A549 (cell line): ENCODE data around the gene CRIP3. TPM values are rescaled to one million over a fixed set of nuclear protein-coding genes. Genes with fewer than 3 reads are reported as not detected.

ENCODE experiments used
- ATAC-seq, 2 experiments: fragments of 200-7000 bp in 1 of 2; fragments of >200 bp in 1 of 2; cut with Nextera tagmentation in 1 of 2; cut with Tn5 transposase in 1 of 2; 3 replicates each; pipeline versions ENCODE4 v1.8.0 to v1.9.1; 2018 to 2020; ENCODE audit warnings: mild to moderate bottlenecking in 1 of 2, moderate library complexity in 1 of 2
- CTCF ChIA-PET: fragments of 300-600 bp; sonication (Branson Sonifier 250); formaldehyde crosslinking; extraction: SDS; loops from one replicate; lab custom pipeline; 2021; ENCODE audit warnings: antibody characterized with exemption, inconsistent platforms; lab: Yijun Ruan, JAX
- POLR2A ChIA-PET: fragments of 350-600 bp; formaldehyde crosslinking; extraction: SDS; loops from one replicate; lab custom pipeline; 2021; ENCODE audit warnings: antibody characterized with exemption, inconsistent platforms; lab: Yijun Ruan, JAX
- DNase-seq, 2 experiments: peaks; one replicate each; pipeline versions ENCODE4 v3.0.0 to v3.0.0-alpha.2; 2011 to 2016; ENCODE audit warnings: low read depth in 1 of 2, low spot score in 1 of 2
- FAIRE-seq: peaks from 2 replicates; lab custom pipeline; 2011; peaks lifted over from hg19 to GRCh38; lab: Jason Lieb, UNC
- H3K27ac ChIP-seq, 2 experiments: fragments of >200 bp; sonication (Bioruptor Twin); formaldehyde crosslinking; 3 replicates each; pipeline ENCODE4 v1.5.1; 2016 to 2017
- H3K4me1 ChIP-seq: fragments of >200 bp; sonication (Bioruptor Twin); formaldehyde crosslinking; 3 replicates; pipeline ENCODE4 v1.6.1; 2016
- H3K4me2 ChIP-seq: fragments of >200 bp; sonication (Bioruptor Twin); formaldehyde crosslinking; 3 replicates; pipeline ENCODE4 v1.6.1; 2016
- H3K4me3 ChIP-seq: fragments of >200 bp; sonication (Bioruptor Twin); formaldehyde crosslinking; 3 replicates; pipeline ENCODE4 v1.5.1; 2016
- H3K9me3 ChIP-seq: fragments of >200 bp; sonication (Bioruptor Twin); formaldehyde crosslinking; 3 replicates; pipeline ENCODE4 v1.6.1; 2016
- FOSB ChIP-seq: fragments of 250-450 bp; sonication (Bioruptor Pico); IDR thresholded peaks from 2 replicates; pipeline ENCODE4 v1.5.0; 2020; ENCODE audit warnings: mild to moderate bottlenecking, moderate library complexity
- FOSL2 ChIP-seq, 2 experiments: fragments of 450-650 bp in 1 of 2; fragments of >200 bp in 1 of 2; sonication (Bioruptor Twin) in 1 of 2; formaldehyde crosslinking; IDR thresholded peaks; 2 replicates each; pipeline versions ENCODE4 v1.5.0 to v1.6.1; 2016 to 2020; ENCODE audit warnings: mild to moderate bottlenecking in 1 of 2, moderate library complexity in 1 of 2
- MAZ ChIP-seq: fragments of 150-350 bp; IDR thresholded peaks from 2 replicates; pipeline ENCODE4 v1.6.1; 2014; ENCODE audit warnings: antibody characterized with exemption, low read depth, low read length, borderline replicate concordance
- NFE2L2 ChIP-seq: fragments of 150-350 bp; conservative IDR thresholded peaks from 2 replicates; pipeline ENCODE4 v1.6.1; 2014; ENCODE audit warnings: low read length
- POLR2AphosphoS2 ChIP-seq: conservative IDR thresholded peaks from 2 replicates; pipeline ENCODE4 v1.6.1; 2012; ENCODE audit warnings: low read length, improper control_type of control experiment, inconsistent platforms
- RCOR1 ChIP-seq: fragments of 150-350 bp; IDR thresholded peaks from 2 replicates; pipeline ENCODE4 v1.6.1; 2014; ENCODE audit warnings: antibody characterized with exemption, low read length, low read depth
- SMC3 ChIP-seq: fragments of >200 bp; sonication (Bioruptor Twin); formaldehyde crosslinking; IDR thresholded peaks from 3 replicates; pipeline ENCODE4 v1.6.1; 2018; ENCODE audit warnings: inconsistent platforms
- WGBS: methylation state at CpG from one replicate; pipeline ENCODE4 v1.1.6; 2017; ENCODE audit errors: missing lambda C conversion rate; 5-methylcytosine and 5-hydroxymethylcytosine counted together
- polyA plus RNA-seq, 4 experiments: library from polyadenylated mRNA; depleted of rRNA in 3 of 4; stranded (reverse); fragments of >200 nt; fragmentation: RNase III in 1 of 4; extraction: RNeasy Plus Mini Kit Qiagen cat#74134 plus additional on column Dnase treatment in 1 of 4; gene quantifications; 2 replicates in 3 of 4; 3 replicates in 1 of 4; pipeline ENCODE4 v1.2.3, GENCODE V29; 2011 to 2017
- TF ChIP-seq, protein P1 (sequence below): IDR thresholded peaks from 2 replicates; pipeline ENCODE4 v1.6.1; 2012
- TF ChIP-seq, protein P2 (sequence below): fragments of 250-450 bp; sonication (Bioruptor Pico); IDR thresholded peaks from 2 replicates; pipeline ENCODE4 v1.5.0; 2021; ENCODE audit warnings: mild to moderate bottlenecking, moderate library complexity, borderline replicate concordance
- TF ChIP-seq, protein P3 (sequence below): IDR thresholded peaks from 2 replicates; pipeline ENCODE4 v1.6.1; 2012
- TF ChIP-seq, protein P4 (sequence below): fragments of 200-600 bp; sonication (generic); IDR thresholded peaks from 2 replicates; pipeline ENCODE4 v1.6.1; 2016; ENCODE audit warnings: antibody characterized with exemption, mild to moderate bottlenecking, moderate library complexity
- TF ChIP-seq, protein P5 (sequence below): fragments of 150-350 bp; IDR thresholded peaks from 2 replicates; pipeline ENCODE4 v1.6.1; 2014; ENCODE audit warnings: low read depth, mild to moderate bottlenecking, low read length

CRIP3 gene
- polyA plus RNA-seq, 2 of the 4 experiments (the other 2 are of a cell fraction), result 1.3 to 2.8 TPM

DNA sequence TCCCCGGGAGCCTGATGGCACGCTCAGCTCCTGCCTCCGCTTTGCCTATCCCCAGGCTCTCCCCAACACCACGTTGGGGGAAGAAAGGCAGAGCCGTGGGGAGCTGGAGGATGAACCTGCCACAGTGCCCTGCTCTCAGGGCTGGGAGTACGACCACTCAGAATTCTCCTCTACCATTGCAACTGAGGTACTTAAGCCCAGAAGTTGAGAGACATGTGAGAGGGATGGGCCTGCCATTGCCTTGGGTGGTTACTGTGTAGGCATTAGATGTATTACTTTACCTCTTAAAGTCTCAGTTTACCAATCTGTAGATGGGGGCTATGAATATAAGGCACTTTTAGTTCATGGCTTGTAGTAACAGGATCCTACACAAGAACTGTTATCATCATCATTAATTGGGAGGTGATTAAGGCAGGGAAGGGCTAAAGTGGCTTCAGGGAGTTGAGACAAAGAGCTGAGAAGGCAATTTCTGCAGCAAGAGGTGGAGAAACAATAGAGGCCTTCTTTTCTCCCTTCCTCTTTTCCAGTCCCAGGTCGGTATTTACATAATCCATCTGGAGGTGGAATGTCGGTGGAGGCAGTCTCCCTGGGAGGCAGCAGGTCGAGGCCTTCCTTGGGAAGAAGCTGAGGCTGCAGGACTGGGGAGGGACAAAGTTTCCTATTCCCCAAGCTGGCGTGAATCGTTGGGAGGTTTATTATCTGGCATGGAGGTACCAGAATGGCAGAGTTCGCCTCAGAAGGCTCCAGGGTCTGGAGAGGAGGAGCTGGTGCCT, 9.9 kb downstream of the CRIP3 start:
- Histone ChIP-seq H3K4me1 (0 out of 3 replicates have a peak, but pooled peaks cover 3% of the 10 kb centered on the region), H3K9me3 (no peaks in the 10 kb centered on the region), H3K4me3 (no peak overlapping the region)
- FAIRE-seq, result no peak
- no peak for DNase-seq
- no peak for ATAC-seq
- TF ChIP-seq NFE2L2 (no peak), FOSL2 (IDR thresholded peaks at IDR 0.05) (no peak), FOSL2 (CRISPR knock-in tag; IDR thresholded peaks at IDR 0.05) (no peak), RCOR1 (no peak), POLR2AphosphoS2 (no peak), MAZ (no peak), FOSB (no peak)
- TF ChIP-seq, protein P1, sequence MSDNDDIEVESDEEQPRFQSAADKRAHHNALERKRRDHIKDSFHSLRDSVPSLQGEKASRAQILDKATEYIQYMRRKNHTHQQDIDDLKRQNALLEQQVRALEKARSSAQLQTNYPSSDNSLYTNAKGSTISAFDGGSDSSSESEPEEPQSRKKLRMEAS, result no peak
- TF ChIP-seq, protein P2, sequence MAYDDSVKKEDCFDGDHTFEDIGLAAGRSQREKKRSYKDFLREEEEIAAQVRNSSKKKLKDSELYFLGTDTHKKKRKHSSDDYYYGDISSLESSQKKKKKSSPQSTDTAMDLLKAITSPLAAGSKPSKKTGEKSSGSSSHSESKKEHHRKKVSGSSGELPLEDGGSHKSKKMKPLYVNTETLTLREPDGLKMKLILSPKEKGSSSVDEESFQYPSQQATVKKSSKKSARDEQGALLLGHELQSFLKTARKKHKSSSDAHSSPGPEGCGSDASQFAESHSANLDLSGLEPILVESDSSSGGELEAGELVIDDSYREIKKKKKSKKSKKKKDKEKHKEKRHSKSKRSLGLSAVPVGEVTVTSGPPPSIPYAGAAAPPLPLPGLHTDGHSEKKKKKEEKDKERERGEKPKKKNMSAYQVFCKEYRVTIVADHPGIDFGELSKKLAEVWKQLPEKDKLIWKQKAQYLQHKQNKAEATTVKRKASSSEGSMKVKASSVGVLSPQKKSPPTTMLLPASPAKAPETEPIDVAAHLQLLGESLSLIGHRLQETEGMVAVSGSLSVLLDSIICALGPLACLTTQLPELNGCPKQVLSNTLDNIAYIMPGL, result no peak
- TF ChIP-seq, protein P3, sequence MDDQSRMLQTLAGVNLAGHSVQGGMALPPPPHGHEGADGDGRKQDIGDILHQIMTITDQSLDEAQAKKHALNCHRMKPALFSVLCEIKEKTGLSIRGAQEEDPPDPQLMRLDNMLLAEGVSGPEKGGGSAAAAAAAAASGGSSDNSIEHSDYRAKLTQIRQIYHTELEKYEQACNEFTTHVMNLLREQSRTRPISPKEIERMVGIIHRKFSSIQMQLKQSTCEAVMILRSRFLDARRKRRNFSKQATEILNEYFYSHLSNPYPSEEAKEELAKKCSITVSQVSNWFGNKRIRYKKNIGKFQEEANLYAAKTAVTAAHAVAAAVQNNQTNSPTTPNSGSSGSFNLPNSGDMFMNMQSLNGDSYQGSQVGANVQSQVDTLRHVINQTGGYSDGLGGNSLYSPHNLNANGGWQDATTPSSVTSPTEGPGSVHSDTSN, result no peak
- TF ChIP-seq, all 56 proteins: peak for 0
- CTCF ChIA-PET, result interaction anchor here (2.9 kb wide), 1 partner anchor 10 kb away, joined by 18 read pairs; the partner anchor contains the start of gene CRIP3
- Histone ChIP-seq H3K4me2 (no peak overlapping the region), H3K27ac (no peak overlapping the region)
- POLR2A ChIA-PET, result no interaction called here
- WGBS, result 54% methylated on average over 9 of the region's 12 CpGs

DNA sequence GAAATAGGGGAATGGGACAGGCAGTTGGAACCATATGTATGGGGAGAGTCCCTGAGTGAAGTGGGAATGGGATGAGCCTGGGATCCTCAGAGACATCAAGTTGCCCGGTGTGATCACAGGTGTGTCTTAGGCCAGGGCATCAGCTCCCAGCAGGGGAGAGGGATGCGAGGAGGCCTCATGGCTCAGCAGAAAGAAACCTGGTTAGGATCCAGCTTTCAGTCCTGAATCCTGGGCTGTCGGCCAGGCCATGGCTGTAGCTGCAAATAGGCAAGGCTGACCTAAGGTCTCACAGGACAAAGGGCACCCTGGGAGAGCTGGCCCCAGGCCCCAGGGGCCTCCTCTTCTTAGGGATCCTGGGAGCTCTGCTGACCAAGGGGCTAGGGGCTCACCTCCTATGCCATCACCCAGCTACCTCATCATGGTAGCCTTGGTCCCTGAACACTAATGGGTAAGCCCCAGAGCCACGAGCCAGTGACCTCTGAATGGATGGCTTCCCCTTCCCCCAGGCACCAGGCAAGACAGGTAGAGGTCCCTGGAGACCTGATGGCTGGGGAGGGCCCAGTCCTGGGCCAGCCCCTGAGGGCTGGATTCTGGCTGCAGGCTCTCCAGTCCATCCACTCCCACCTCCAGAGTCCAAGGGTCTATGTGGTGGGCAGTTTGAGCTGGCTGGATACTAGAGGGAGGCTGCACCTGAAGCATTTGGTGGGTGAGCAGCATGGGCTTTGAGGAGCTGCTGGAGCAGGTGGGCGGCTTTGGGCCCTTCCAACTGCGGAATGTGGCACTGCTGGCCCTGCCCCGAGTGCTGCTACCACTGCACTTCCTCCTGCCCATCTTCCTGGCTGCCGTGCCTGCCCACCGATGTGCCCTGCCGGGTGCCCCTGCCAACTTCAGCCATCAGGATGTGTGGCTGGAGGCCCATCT, 10.7 kb downstream of the CRIP3 start, which contains the start of gene SLC22A7:
Gene SLC22A7 (plus strand): TSS at position 617 of the 921 bp plus-strand sequence. CDS start 99 bp downstream, at position 716.
- Histone ChIP-seq H3K27ac (no peak within 1 kb of the TSS), H3K4me3 (no peak within 1 kb of the TSS), H3K4me1 (0 out of 3 replicates have a peak, but pooled peaks cover 3% of the 10 kb centered on the region), H3K9me3 (no peaks in the 10 kb centered on the region), H3K4me2 (no peak within 1 kb of the TSS)
- 91% methylated on average over 6 of the region's 10 CpGs for WGBS
- ATAC-seq, result no peak
- CTCF ChIA-PET, result interaction anchor here (1.3 to 2.9 kb wide), 3 partner anchors 10 to 118 kb away, joined by 6 to 18 read pairs (median 18); partner anchors contain the start of gene CRIP3
- no peak for DNase-seq
- POLR2A ChIA-PET, result no interaction called here
- no peak for FAIRE-seq
- TF ChIP-seq, protein P4, sequence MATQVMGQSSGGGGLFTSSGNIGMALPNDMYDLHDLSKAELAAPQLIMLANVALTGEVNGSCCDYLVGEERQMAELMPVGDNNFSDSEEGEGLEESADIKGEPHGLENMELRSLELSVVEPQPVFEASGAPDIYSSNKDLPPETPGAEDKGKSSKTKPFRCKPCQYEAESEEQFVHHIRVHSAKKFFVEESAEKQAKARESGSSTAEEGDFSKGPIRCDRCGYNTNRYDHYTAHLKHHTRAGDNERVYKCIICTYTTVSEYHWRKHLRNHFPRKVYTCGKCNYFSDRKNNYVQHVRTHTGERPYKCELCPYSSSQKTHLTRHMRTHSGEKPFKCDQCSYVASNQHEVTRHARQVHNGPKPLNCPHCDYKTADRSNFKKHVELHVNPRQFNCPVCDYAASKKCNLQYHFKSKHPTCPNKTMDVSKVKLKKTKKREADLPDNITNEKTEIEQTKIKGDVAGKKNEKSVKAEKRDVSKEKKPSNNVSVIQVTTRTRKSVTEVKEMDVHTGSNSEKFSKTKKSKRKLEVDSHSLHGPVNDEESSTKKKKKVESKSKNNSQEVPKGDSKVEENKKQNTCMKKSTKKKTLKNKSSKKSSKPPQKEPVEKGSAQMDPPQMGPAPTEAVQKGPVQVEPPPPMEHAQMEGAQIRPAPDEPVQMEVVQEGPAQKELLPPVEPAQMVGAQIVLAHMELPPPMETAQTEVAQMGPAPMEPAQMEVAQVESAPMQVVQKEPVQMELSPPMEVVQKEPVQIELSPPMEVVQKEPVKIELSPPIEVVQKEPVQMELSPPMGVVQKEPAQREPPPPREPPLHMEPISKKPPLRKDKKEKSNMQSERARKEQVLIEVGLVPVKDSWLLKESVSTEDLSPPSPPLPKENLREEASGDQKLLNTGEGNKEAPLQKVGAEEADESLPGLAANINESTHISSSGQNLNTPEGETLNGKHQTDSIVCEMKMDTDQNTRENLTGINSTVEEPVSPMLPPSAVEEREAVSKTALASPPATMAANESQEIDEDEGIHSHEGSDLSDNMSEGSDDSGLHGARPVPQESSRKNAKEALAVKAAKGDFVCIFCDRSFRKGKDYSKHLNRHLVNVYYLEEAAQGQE, result no peak
- no peak for TF ChIP-seq SMC3
- TF ChIP-seq, protein P5, sequence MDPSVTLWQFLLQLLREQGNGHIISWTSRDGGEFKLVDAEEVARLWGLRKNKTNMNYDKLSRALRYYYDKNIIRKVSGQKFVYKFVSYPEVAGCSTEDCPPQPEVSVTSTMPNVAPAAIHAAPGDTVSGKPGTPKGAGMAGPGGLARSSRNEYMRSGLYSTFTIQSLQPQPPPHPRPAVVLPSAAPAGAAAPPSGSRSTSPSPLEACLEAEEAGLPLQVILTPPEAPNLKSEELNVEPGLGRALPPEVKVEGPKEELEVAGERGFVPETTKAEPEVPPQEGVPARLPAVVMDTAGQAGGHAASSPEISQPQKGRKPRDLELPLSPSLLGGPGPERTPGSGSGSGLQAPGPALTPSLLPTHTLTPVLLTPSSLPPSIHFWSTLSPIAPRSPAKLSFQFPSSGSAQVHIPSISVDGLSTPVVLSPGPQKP, result no peak
